Measurements from ENCODE around the gene RASGRF2. TPM values are rescaled to one million over a fixed set of nuclear protein-coding genes. Genes with fewer than 3 reads are reported as not detected.

Gene RASGRF2
- total RNA-seq, 1 donor from 2014 or later: 7.9 TPM

DNA sequence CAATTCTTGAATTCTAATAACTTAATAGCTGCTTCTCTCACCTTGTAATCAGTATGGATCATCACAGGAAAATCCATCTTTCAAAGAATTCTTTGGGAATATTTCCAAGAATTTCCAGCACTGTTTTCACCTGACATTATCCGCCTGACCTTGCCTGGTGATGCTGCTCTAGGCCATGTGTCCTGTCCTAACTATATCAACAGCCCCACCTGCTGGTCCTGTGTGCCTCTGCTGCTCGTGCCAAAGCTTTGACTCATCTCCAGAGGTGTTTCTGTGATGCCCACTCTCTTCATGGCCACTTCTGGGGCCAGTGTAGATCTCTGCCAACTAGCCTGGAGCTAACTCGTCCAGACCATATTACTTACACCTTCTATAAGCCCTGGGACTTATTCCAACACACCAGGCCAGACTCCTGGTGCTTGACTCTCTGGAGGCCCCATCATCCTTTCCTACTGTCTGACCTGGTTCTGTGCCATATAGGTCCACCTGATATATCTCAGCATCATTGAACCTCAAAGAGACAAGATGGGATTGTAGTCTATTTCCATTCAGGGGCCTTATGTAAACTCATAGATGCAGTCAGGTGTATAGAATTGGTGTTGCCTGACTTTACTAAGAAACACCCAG is 205.4 kb downstream of the RASGRF2 start:
- intact Hi-C loops (cut with micrococcal nuclease): loop anchor here (1.0 to 10.0 kb wide), 2 partner anchors 201 to 479 kb away; partner anchors contain the start of gene RASGRF2

DNA sequence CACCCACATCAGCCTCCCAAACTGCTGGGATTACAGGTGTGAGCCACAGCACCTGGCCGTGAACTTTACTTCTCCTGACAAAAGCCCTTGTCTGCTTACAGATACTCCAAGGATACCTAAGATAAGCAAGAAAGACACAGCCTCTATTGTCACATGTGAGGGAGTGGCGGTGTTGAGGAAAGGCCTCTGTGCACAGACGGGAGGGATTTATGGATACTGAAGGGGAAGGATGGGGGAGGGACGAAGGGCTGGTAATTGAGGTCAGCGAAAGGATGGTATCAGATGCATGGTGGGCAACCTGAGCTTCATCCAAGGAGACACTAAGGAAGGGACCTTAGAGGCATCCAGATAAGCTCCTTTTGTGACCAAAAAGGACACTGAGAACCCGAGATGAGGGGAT is 206.3 kb downstream of the RASGRF2 start:
- intact Hi-C loops (cut with micrococcal nuclease): loop anchor here (10.0 kb wide), 1 partner anchor 202 kb away; the partner anchor contains the start of gene RASGRF2

DNA sequence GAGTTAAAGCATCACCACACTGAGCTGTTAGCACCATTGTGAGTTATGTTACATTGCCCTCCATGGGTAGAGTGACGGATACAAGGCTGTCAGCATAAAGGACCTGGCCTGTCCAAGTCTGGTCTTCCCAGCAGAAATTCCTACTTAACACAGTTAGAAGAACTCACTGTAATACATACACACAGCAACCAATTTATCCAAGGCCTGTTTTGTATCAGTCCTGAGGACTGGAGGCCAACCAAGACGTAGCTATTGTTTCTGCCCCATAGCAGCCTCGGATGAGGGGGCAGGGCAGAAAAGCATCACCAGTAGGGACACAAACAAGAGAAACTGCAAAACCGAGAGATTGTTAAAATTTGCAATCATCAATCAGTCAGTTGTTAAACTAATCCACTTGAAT is 206.9 kb downstream of the RASGRF2 start:
- intact Hi-C loops (cut with micrococcal nuclease): loop anchor here (10.0 kb wide), 1 partner anchor 202 kb away; the partner anchor contains the start of gene RASGRF2

DNA sequence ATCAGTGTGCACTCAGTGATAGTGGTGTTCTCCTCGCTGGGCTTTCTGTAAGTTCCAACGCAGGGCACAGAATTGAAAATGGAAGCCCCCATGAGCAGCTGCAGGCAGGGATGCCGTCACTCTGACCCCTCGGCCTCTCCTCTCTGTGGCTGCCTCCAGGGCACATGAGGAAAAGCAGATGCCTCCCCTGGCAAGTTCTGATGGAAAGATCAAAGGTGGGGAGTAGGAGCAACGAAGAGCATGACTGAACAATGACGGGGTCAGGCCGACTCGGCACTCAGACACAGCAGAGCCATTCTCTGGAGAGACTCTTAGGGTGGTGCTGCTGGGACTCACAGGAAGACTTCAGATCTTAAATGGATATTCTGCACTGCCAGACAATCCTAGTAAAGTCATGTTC is 207.4 kb downstream of the RASGRF2 start:
- intact Hi-C loops (cut with micrococcal nuclease): loop anchor here (10.0 kb wide), 1 partner anchor 203 kb away; the partner anchor contains the start of gene RASGRF2

DNA sequence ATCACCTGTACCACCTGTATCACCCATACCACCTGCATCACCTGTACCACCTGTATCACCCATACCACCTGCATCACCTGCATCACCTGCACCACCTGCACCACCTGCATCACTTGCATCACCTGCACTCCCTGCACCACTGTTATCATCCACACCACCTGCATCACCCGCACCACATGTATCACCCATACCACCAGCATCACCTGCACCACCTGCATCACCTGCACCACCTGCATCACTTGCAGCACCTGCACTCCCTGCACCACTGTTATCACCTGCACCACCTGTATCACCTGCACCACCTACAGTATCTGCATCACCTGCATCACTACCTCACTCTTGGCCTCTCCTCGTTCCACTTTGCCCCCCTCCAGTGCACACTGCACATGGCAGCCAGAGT is 209.8 kb downstream of the RASGRF2 start:
- intact Hi-C loops (cut with micrococcal nuclease): loop anchor here (10.0 kb wide), 1 partner anchor 205 kb away; the partner anchor contains the start of gene RASGRF2

DNA sequence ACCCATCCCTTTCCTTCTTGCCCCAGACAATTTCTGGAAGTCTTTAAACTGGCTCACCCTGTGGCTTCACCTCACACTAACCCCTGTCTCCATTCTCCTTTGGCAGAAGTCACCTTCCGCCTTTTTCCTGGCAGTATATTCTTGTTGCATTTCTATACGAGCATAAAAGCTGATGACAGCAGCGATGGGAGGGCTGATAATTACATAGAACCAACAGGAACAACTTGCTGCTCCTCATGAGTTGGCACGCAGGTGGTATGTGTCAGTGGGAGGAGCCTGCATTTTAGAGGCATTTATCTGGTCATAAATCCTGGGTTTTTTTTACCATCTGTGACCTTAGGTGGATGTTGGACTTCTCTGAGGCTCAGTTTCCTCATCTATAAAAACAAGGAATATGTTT is 211.6 kb downstream of the RASGRF2 start:
- intact Hi-C loops (cut with micrococcal nuclease): no loop called here

DNA sequence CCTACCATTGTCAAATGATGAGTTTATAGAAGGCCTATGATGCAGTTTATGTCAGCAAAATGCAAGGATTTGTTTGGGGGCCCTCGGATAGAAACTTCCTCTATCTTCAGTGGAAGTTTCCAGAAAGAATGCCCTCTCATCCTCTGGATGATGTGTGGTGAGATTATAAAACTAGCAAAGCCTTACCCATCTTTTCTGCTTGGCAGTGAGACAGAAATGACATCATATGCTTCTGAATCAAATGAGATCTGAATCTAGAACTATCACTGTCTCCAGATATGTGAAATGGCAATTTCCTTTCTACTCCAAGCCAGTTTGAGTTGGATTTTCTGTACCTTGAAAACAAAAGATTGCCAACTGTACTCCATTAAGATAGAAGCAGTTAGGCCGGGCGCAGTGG is 212.5 kb downstream of the RASGRF2 start:
- intact Hi-C loops (cut with micrococcal nuclease): no loop called here

DNA sequence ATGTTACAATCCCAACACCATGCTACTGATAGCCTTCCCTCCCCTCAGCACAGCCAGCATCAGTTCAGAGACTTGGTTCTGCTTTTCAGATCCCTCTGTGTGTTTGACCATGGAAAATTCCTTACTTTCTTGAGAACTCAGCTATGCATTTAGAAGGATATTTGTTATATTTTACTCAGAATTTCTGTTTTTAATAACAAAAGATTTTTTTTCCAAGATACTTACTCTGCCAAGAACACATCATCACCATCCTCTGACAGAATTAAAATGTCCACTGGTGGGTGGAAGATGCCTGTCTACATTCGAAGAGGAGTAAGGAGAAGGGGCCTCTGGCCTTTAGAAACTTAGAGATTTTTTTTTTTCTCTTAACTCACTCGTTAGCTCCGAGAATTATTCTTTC is 216.9 kb downstream of the RASGRF2 start:
- intact Hi-C loops (cut with micrococcal nuclease): no loop called here

DNA sequence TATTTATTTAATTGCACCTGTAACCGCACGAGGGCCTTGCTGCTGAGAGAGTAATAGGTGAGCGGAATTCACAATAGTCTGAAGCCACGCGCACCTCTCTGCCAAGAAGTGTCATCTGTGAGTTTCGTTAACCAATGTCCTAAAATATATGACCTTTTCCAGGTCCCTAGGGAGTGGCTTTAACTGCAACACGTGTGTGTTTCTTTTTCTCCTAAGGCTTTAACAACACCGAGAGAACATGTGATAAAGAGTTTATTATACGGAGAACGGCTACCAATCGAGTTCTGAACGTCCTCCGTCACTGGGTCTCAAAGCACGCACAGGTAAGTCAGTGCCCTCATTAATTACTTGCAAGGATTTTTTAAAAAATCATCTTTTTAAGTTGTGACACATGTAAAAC is 219.8 kb downstream of the RASGRF2 start:
- intact Hi-C loops (cut with micrococcal nuclease): no loop called here

DNA sequence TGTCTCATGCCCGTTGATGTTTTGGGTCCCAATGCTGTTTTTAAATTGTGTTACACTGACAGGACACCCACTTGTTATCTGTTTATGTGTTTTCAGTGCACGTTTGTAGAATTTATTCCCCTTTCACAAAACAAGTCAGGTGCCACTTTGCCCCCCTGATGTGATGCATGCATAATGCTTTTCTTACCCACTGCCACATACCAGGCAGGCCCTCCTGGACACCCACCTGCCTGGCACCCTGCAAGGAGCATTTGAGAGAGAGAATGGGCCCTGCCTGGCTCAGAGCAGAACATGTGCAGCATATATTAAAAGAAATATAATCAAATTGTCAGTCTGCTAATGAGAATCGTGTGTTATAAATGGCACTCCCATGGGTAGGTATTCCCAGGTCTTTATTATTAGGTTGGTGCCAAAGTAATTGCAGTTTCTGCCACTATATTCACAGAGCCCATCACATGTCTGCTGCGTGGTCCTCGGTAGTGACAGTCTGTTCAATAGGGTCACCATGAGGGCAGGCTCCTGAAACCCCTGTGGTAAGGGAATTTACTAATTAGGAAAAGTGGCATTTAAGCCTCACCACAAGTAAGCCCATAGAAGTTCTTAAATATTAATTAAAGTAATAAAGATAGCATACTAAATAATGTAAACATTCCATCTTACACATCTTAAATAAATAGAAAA is 220.8 kb downstream of the RASGRF2 start:
- intact Hi-C loops (cut with micrococcal nuclease): no loop called here

DNA sequence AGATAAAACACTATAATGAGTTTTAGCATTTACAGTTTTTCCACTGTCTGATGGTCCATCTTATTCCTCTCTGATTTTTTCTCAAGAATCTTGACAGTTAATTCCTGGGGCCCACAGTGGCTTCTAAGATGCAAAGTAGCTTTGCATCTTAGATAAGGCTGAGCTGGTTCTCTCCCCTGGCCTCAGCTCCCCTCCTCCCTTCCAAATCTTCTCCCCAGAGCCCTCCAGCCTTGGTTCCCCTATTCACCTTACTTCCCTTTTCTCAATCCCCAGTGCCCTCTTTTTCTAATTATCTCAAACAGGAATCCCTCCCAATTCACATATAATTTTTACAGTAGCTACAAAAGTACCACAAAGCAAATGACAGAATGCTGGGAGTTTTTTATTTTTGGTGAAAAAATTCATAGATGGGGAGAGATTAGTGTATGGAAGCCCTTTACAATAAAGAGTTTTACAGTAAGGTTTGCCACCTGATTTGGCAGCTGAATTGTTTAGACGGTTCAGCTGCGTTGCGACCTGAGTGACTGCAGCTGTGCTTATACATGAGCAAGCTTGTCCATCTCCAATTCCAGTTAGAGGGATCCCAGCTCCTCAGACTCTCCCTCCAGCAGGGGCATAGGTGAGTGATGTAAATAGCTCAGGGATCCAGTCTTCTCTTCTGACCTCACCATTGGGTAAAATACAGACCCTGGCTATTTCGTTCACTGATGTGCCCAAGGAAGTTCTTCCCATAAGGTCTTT is 221.6 kb downstream of the RASGRF2 start:
- intact Hi-C loops (cut with micrococcal nuclease): no loop called here

DNA sequence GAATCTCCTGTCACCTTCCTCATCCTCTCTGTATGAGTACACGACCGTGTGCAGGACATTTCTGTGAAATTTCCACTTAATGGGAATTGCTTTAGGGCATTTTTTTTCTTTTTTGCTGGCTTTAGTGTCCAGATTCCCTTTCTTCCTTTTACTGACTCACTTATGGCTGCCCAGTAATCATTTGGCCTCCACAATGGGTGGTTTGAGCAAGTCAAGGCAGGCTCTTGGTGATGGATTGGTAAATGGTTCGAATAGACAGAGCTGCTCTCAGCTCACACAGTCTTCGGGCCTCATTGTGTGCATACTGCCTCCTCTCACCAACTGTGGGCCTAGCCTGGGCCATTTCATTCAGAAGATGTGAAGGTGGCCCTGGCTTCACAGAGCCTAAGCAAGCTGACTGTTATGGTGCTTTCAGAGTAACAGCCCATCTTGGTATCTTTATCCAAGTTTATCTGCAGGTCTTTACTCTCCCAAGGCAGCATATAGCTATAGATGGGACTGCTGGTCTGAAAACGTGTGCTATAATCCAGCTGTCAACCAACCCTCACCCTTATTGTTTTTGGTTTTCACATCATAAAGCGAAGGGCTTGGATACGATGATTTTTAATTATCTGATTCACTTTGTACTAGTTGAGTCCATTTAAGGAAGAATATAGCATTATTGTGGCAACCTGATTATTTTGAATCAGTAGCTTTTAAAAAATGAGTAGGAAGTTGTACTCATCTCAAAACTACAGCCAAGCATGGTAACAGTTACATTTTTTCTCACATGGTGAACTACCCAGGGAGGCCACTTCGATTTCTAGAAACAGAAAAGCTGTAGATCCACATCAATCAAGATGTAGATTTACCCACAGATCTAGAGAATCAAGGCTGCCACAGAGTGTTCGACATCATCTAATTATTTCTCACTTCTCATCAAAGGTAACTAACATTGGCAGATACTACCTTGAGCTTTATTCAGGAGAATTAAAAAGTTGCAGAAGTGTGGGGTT is 222.5 kb downstream of the RASGRF2 start:
- intact Hi-C loops (cut with micrococcal nuclease): no loop called here

DNA sequence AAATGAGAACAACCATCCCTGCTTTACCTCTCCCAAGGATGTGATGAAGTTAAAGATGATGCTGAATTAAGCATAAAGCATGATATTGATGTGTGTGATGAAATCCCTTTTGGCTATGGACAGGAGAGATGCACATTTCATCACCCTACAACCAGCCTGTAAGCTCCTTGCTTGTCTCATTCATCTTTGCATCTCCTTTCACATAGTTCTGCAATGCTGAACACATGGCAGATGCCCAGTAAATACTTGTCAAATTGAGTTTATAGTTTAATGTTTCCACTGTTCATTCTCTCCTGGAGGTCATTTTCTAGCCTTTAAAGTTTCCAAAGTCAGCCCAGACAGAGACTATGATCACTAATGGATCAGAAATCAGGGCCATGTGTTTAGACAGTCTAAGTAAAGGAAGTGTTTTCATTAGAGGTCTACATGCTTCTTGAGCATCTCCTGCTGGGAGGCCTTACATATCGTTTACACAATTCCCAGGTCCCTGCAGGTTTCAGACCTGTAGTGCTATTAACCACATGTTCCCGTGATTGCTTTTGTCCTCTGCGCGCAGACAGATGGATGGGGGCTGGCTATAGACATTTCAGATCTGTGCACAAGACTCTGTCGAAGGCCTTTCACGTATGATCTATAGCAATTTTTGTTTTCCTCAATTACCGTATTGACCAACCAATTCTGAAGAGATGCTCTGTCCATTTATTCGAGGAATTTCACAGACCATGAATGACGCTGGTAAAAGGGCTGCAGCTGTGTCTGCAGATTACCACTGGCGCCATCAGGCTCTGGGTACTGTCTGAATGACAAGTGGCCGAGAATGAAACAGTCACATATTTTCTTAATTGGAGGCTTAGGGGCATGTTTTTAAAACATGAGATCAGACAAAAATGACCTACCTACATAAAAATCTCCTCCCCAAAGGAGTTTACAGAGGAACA is 223.9 kb downstream of the RASGRF2 start:
- intact Hi-C loops (cut with micrococcal nuclease): no loop called here

DNA sequence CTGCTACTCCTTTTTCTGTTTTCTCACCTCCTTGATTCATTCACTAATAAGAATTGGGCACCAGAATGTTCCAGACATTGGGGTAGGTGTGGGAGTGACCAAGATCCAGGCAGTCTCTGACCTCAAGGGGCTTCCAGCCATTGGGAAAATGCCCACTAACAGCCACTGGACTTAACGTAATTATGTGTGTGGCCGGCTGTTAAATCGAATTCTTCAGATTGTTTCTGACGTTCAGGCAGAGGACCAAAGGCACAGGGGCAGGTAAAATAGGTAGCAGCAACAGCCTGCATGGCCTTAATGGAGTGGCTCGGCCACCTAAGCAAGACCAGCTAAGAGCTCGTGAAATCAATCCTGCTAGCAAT is 224.6 kb downstream of the RASGRF2 start:
- intact Hi-C loops (cut with micrococcal nuclease): no loop called here

DNA sequence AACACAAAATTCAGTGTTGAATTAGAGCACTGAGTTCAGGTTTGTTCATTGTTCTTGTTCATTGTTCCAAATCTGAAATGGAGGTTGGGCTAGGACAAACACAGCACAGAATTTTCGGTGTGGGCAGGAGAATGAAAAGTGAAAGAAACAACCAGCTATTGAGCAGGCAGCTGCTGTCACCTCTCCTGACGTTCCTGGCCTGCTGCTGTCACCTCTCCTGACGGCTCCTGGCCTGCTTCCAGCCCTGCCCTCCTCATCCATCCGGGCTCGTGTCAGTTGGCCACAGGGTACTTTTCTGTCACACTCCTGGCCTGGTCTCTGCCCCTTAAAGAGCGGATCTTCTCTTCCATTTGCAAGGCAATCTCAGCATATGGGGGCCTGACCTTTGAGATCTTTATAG is 227.7 kb downstream of the RASGRF2 start:
- intact Hi-C loops (cut with micrococcal nuclease): no loop called here

DNA sequence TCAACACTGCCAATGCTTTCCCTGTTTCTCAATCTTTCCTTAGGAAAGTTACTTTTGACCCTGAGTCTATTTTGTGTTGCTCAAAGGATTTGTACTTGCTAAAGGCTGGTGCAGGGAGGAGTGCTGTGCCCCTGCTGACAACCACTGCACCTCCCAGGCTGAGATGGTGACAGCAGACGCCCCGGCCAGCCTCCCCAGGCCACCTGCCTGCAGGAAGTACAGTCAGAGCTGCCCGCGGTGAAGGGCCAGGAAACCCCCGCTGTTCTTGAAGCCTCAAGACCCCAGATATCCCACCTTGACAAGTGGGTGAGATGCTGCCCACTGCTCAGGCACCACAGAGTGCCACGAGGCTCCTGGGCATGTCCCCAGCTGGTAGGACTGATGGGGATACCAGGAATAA is 228.8 kb downstream of the RASGRF2 start:
- intact Hi-C loops (cut with micrococcal nuclease): no loop called here

DNA sequence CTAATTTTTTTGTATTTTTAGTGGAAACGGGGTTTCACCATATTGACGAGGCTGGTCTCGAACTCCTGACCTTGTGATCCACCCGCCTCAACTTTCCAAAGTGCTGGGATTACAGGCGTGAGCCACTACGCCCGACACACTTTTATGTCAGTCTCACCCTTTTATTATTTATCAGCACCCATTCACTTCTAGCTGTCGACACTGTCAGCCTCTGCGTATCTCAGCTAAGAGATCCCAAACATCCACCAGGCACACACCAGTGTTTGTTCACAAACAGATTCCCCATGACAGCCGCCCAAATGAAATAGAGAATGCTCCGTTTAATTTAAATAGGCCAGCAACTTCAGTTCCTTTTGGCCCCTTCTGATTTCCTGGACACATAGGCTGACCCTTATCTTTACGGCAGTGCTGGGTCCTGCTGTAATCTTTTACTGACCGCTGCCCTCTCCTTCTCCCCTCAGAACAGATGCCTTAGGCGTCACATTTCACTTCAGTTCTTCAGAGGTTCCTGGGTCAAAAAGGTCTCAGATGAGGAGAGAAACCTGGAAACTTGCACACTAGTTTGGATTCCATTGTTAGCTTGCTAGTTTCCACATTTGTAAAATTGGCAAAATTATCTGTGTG is 229.8 kb downstream of the RASGRF2 start:
- intact Hi-C loops (cut with micrococcal nuclease): loop anchor here (5.0 to 10.0 kb wide), 2 partner anchors 83 to 705 kb away; partner anchors contain the start of gene FAM151B

DNA sequence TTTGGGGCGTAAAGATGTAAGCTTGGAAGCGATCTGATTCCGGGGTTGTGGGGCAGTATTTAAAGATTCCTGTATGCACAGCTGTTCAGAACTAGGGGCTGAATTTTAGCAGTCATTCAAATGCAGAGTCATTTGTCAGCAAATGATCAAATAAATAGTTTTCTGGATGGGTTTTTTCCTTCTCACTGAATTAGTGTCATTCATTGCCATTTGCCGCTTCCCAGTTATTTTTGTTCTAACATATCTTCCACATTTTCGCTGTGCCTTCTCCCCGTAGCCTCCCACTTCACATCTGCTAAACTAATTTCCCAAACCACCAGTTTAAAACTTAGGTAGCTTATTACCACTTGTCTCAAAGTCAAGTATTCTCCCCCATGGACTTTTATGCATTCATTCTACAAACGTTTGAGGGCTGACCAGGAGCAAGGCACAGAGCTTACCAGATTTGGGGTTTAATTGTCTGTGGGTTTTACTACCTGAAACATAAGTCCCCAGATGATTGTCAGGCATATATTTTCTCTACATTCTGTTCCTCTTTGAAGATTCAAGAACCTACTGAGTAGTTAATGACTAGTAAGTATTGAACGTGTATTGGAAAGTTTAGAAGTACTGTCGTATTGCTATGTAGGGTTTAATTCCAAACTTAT is 231.7 kb downstream of the RASGRF2 start:
- intact Hi-C loops (cut with micrococcal nuclease): loop anchor here (5.0 to 10.0 kb wide), 2 partner anchors 85 to 707 kb away; partner anchors contain the start of gene FAM151B

DNA sequence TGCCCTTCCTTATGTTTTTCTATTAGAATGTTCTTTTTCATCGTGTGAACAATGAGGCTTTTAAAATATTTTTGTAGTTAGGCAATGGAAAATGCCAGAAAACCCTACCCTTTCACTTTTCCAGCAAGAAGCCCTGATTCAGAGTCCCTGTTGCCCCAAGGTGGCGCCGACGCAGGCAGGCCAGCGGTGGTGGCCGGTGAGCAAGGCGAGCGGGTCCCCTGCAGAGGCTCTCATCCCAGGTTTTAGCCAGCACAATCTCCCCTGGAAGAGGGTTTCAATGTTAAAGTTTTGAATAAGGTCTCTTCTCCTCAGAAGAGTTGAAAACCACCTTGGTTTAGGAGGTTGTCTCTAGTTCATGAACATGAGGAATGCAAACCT is 232.2 kb downstream of the RASGRF2 start:
- intact Hi-C loops (cut with micrococcal nuclease): loop anchor here (5.0 to 10.0 kb wide), 2 partner anchors 85 to 708 kb away; partner anchors contain the start of gene FAM151B

All from T-helper 2 cell treated with Interferon-gamma antibody and Interleukin-4, amounts not matched to agents 100 ng/mL and 5 ng/mL, for 36 hours (primary cell).